Measurements from ENCODE around the gene GRID2.

GRID2 gene

DNA sequence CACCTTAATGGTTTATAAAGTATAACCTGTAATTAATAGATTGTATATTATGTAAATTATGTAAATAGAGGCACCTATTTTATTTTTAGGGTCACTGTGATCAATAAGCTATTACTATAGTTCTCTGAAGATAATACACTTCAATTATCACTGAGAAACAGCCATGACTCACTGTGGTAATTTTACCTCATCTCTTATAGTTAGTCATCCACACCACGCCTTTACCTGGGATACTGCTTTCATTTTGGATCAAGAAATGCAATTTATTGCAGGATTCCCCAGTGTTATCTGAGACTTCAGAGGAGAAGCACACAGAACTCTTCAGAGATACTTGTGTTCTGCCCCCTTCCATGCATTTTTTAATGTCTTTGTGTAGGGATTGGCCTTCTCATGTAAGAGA, 1176.7 kb downstream of the GRID2 start:
- no peak overlapping the region for H3K14ac ChIP-seq (ENCODE audit: low read length)

DNA sequence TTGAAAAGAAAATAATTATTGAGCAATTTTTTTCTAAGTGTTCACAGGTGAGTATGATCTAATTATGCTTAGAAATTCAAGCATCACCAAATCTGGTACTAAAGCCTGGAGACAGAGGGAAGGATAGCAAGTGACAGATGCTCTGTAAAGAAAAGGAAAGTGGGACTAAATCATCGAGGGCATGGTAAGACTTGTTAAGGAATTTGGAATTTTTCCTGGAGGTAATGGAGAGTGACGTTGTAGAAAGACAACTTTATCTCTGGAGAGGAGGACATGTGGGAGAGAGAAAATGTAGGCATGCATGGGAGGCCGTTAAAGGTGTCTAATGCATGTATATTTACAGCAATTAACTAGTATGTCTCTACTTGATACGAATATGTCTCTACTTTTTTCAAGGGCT, 1191.6 kb downstream of the GRID2 start:
- no peak overlapping the region for H2BK5ac ChIP-seq (ENCODE audit: low read length)

More for the DNA sequence above, 1176.7 kb downstream of the GRID2 start:
- Histone ChIP-seq H3K23ac (ENCODE audit: low read depth, low read length, poor library complexity) (no peak overlapping the region), H3K79me1 (ENCODE audit: low read depth, low read length) (no peaks in the 10 kb centered on the region), H2BK120ac (ENCODE audit: low read depth, low read length) (no peak overlapping the region), H3K36me3 (replicated peaks in 1 of 2; ENCODE audit: control insufficient read depth in 2 of 2, insufficient read depth in 2 of 2, low read length in 2 of 2) (no peaks in the 10 kb centered on the region), H3K4me1 (ENCODE audit: control insufficient read depth in 2 of 2, insufficient read depth in 1 of 2, low read depth in 1 of 2, low read length in 2 of 2) (no peaks in the 10 kb centered on the region), H3K4ac (ENCODE audit: low read length) (no peak overlapping the region), H2BK12ac (ENCODE audit: low read length) (no peak overlapping the region), H2BK5ac (ENCODE audit: low read length) (no peak overlapping the region), H3K4me3 (ENCODE audit: low read length in 2 of 2) (no peak overlapping the region), H3K4me2 (ENCODE audit: insufficient read depth, low read length, poor library complexity, severe bottlenecking) (no peak overlapping the region), H2BK15ac (ENCODE audit: low read length) (no peak overlapping the region), H3K27ac (replicated peaks; ENCODE audit: low read length) (no peak overlapping the region), H4K91ac (ENCODE audit: low read depth, low read length, poor library complexity) (no peak overlapping the region), H2AK5ac (ENCODE audit: low read depth, low read length) (no peak overlapping the region), H4K8ac (ENCODE audit: low read depth, low read length) (no peak overlapping the region), H2AFZ (ENCODE audit: low read length) (no peak overlapping the region), H3K27me3 (ENCODE audit: control insufficient read depth in 3 of 3, insufficient read depth in 3 of 3, low read depth in 1 of 3, low read length in 3 of 3) (no peaks in the 10 kb centered on the region), H3K9ac (ENCODE audit: low read depth, low read length, poor library complexity) (no peak overlapping the region), H3K18ac (ENCODE audit: low read length) (no peak overlapping the region), H3K9me3 (replicated peaks in 1 of 2; ENCODE audit: control insufficient read depth in 2 of 2, insufficient read depth in 1 of 2, low read depth in 1 of 2, low read length in 2 of 2) (no peaks in the 10 kb centered on the region)
- WGBS, 2 donors (ENCODE audit: extremely low coverage in 2 of 2, insufficient read length in 2 of 2, insufficient replicate concordance in 1 of 2) = no CpG with 5 or more reads among the region's 1 CpG
- DNase-seq (ENCODE audit: low spot score) = no peak

DNA sequence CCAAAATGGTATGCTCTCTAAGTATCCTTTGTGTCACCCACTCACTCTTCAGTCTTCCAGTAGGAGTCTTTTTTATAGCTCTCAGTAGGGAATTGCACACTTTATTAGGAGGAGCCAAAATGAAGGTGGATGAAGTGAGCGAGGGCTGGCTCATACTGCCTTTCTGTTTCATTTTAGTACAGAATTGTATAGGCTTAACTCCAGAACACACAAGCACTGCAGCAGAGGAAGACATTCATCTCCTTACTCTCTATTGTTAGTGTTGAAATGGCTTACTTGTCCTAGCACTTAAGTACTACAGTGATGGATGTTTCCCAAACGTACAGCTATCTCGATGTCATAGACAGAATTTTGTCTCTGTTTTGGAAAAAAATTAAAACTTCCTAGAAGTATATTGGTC, 1197.5 kb downstream of the GRID2 start:
- no peak overlapping the region for H4K91ac ChIP-seq (ENCODE audit: low read depth, low read length, poor library complexity)
- no CpG with 5 or more reads among the region's 3 CpGs for WGBS, 2 donors (ENCODE audit: extremely low coverage in 2 of 2, insufficient read length in 2 of 2, insufficient replicate concordance in 1 of 2)
- no peak overlapping the region for H3K23ac ChIP-seq (ENCODE audit: low read depth, low read length, poor library complexity)
- no peak overlapping the region for H3K14ac ChIP-seq (ENCODE audit: low read length)
- peak overlapping the region; percentile 36 for H2AFZ ChIP-seq (ENCODE audit: low read length)
- no peak overlapping the region for H3K9ac ChIP-seq (ENCODE audit: low read depth, low read length, poor library complexity)
- H4K8ac ChIP-seq (ENCODE audit: low read depth, low read length) = no peak overlapping the region
- H3K36me3 ChIP-seq (replicated peaks in 1 of 2; ENCODE audit: control insufficient read depth in 2 of 2, insufficient read depth in 2 of 2, low read length in 2 of 2) = no peaks in the 10 kb centered on the region
- H3K27me3 ChIP-seq (ENCODE audit: control insufficient read depth in 3 of 3, insufficient read depth in 3 of 3, low read depth in 1 of 3, low read length in 3 of 3) = no peaks in the 10 kb centered on the region
- H3K4me3 ChIP-seq (ENCODE audit: low read length in 2 of 2) = no peak overlapping the region
- H3K4me2 ChIP-seq (ENCODE audit: insufficient read depth, low read length, poor library complexity, severe bottlenecking) = no peak overlapping the region
- no peaks in the 10 kb centered on the region for H3K79me1 ChIP-seq (ENCODE audit: low read depth, low read length)
- H2BK12ac ChIP-seq (ENCODE audit: low read length) = no peak overlapping the region
- no peak overlapping the region for H3K4ac ChIP-seq (ENCODE audit: low read length)
- no peak for DNase-seq (ENCODE audit: low spot score)
- no peaks in the 10 kb centered on the region for H3K4me1 ChIP-seq (ENCODE audit: control insufficient read depth in 2 of 2, insufficient read depth in 1 of 2, low read depth in 1 of 2, low read length in 2 of 2)
- no peaks in the 10 kb centered on the region for H3K9me3 ChIP-seq (replicated peaks in 1 of 2; ENCODE audit: control insufficient read depth in 2 of 2, insufficient read depth in 1 of 2, low read depth in 1 of 2, low read length in 2 of 2)
- H2BK5ac ChIP-seq (ENCODE audit: low read length) = no peak overlapping the region
- no peak overlapping the region for H2AK5ac ChIP-seq (ENCODE audit: low read depth, low read length)
- H2BK15ac ChIP-seq (ENCODE audit: low read length) = no peak overlapping the region
- H3K27ac ChIP-seq (replicated peaks; ENCODE audit: low read length) = no peak overlapping the region
- no peak overlapping the region for H3K18ac ChIP-seq (ENCODE audit: low read length)
- no peak overlapping the region for H2BK120ac ChIP-seq (ENCODE audit: low read depth, low read length)

More for the DNA sequence above, 1191.6 kb downstream of the GRID2 start:
- Histone ChIP-seq H3K4ac (ENCODE audit: low read length) (no peak overlapping the region), H3K23ac (ENCODE audit: low read depth, low read length, poor library complexity) (no peak overlapping the region), H4K8ac (ENCODE audit: low read depth, low read length) (no peak overlapping the region), H2AK5ac (ENCODE audit: low read depth, low read length) (no peak overlapping the region), H3K79me1 (ENCODE audit: low read depth, low read length) (no peaks in the 10 kb centered on the region), H3K4me1 (ENCODE audit: control insufficient read depth in 2 of 2, insufficient read depth in 1 of 2, low read depth in 1 of 2, low read length in 2 of 2) (no peaks in the 10 kb centered on the region), H3K9ac (ENCODE audit: low read depth, low read length, poor library complexity) (no peak overlapping the region), H3K9me3 (replicated peaks in 1 of 2; ENCODE audit: control insufficient read depth in 2 of 2, insufficient read depth in 1 of 2, low read depth in 1 of 2, low read length in 2 of 2) (no peaks in the 10 kb centered on the region), H3K14ac (ENCODE audit: low read length) (no peak overlapping the region), H3K27ac (replicated peaks; ENCODE audit: low read length) (no peak overlapping the region), H3K4me2 (ENCODE audit: insufficient read depth, low read length, poor library complexity, severe bottlenecking) (no peak overlapping the region), H2BK12ac (ENCODE audit: low read length) (no peak overlapping the region), H3K36me3 (replicated peaks in 1 of 2; ENCODE audit: control insufficient read depth in 2 of 2, insufficient read depth in 2 of 2, low read length in 2 of 2) (no peaks in the 10 kb centered on the region), H2BK15ac (ENCODE audit: low read length) (no peak overlapping the region), H2AFZ (ENCODE audit: low read length) (no peak overlapping the region), H3K27me3 (ENCODE audit: control insufficient read depth in 3 of 3, insufficient read depth in 3 of 3, low read depth in 1 of 3, low read length in 3 of 3) (no peaks in the 10 kb centered on the region), H3K18ac (ENCODE audit: low read length) (no peak overlapping the region), H2BK120ac (ENCODE audit: low read depth, low read length) (no peak overlapping the region), H3K4me3 (ENCODE audit: low read length in 2 of 2) (no peak overlapping the region), H4K91ac (ENCODE audit: low read depth, low read length, poor library complexity) (no peak overlapping the region)
- WGBS, 2 donors (ENCODE audit: extremely low coverage in 2 of 2, insufficient read length in 2 of 2, insufficient replicate concordance in 1 of 2) = no CpG with 5 or more reads among the region's 4 CpGs
- no peak for DNase-seq (ENCODE audit: low spot score)

DNA sequence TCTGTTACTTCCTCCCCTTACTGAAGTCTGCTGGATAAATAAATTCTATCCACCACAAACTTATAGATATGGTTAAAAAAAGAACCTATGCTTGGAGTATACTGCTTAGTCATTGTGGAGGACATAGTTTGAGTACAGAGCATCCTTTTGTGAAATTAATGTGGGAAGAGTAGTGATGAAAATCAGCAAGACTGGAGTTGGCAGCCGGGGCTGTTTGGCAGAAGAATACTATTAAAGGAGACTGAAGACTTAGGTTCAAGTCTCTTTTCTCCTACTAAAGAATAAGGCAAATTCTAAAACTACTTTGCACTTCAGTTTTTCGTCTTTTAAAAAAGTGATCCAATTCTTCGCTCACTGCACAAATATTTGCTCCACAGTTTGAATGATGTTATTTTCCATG, 1198.2 kb downstream of the GRID2 start:
- Histone ChIP-seq H3K14ac (ENCODE audit: low read length) (no peak overlapping the region), H3K79me1 (ENCODE audit: low read depth, low read length) (no peaks in the 10 kb centered on the region), H3K18ac (ENCODE audit: low read length) (no peak overlapping the region), H3K36me3 (replicated peaks in 1 of 2; ENCODE audit: control insufficient read depth in 2 of 2, insufficient read depth in 2 of 2, low read length in 2 of 2) (no peaks in the 10 kb centered on the region), H3K23ac (ENCODE audit: low read depth, low read length, poor library complexity) (no peak overlapping the region), H2AK5ac (ENCODE audit: low read depth, low read length) (no peak overlapping the region), H3K9ac (ENCODE audit: low read depth, low read length, poor library complexity) (no peak overlapping the region), H3K27ac (replicated peaks; ENCODE audit: low read length) (no peak overlapping the region), H4K8ac (ENCODE audit: low read depth, low read length) (no peak overlapping the region), H3K4ac (ENCODE audit: low read length) (no peak overlapping the region), H2BK15ac (ENCODE audit: low read length) (no peak overlapping the region), H2BK120ac (ENCODE audit: low read depth, low read length) (no peak overlapping the region), H3K4me1 (ENCODE audit: control insufficient read depth in 2 of 2, insufficient read depth in 1 of 2, low read depth in 1 of 2, low read length in 2 of 2) (no peaks in the 10 kb centered on the region), H2AFZ (ENCODE audit: low read length) (no peak overlapping the region), H4K91ac (ENCODE audit: low read depth, low read length, poor library complexity) (no peak overlapping the region), H3K4me3 (ENCODE audit: low read length in 2 of 2) (no peak overlapping the region), H3K4me2 (ENCODE audit: insufficient read depth, low read length, poor library complexity, severe bottlenecking) (no peak overlapping the region), H2BK5ac (ENCODE audit: low read length) (no peak overlapping the region), H3K9me3 (replicated peaks in 1 of 2; ENCODE audit: control insufficient read depth in 2 of 2, insufficient read depth in 1 of 2, low read depth in 1 of 2, low read length in 2 of 2) (no peaks in the 10 kb centered on the region), H3K27me3 (ENCODE audit: control insufficient read depth in 3 of 3, insufficient read depth in 3 of 3, low read depth in 1 of 3, low read length in 3 of 3) (no peaks in the 10 kb centered on the region), H2BK12ac (ENCODE audit: low read length) (no peak overlapping the region)
- DNase-seq (ENCODE audit: low spot score) = no peak
- WGBS, 2 donors (ENCODE audit: extremely low coverage in 2 of 2, insufficient read length in 2 of 2, insufficient replicate concordance in 1 of 2) = no CpG with 5 or more reads among the region's 3 CpGs

Data from neuronal stem cell (in vitro differentiated cells).